Progenitor cell of endocrine pancreas (in vitro differentiated cells): ENCODE results near the gene C1orf174. TPM values are rescaled to one million over a fixed set of nuclear protein-coding genes. Genes with fewer than 3 reads are reported as not detected.

Experiments used
- DNase-seq: peaks from one replicate; pipeline ENCODE4 v3.0.0; 2021; ENCODE audit warnings: low spot score; ENCODE audit not compliant: unreplicated experiment
- H3K27ac Mint-ChIP-seq: 2 replicates; pipeline ENCODE4 v1.8.0; 2021; ENCODE audit warnings: mild to moderate bottlenecking, moderate library complexity, mixed read lengths
- H3K27me3 Mint-ChIP-seq: 2 replicates; pipeline ENCODE4 v1.8.0; 2021; ENCODE audit warnings: mixed read lengths
- H3K36me3 Mint-ChIP-seq: 2 replicates; pipeline ENCODE4 v1.8.0; 2022; ENCODE audit warnings: mixed read lengths; ENCODE audit not compliant: insufficient read depth
- H3K4me1 Mint-ChIP-seq: 2 replicates; pipeline ENCODE4 v1.8.0; 2021; ENCODE audit warnings: low read depth, mixed read lengths
- H3K4me3 Mint-ChIP-seq: 2 replicates; pipeline ENCODE4 v1.8.0; 2021; ENCODE audit warnings: low read depth, mild to moderate bottlenecking, moderate library complexity, mixed read lengths
- H3K9me3 Mint-ChIP-seq: 2 replicates; pipeline ENCODE4 v1.8.0; 2021; ENCODE audit warnings: low read depth, mixed read lengths
- total RNA-seq: library from RNA; stranded (reverse); gene quantifications from 2 replicates; pipeline ENCODE4 v1.2.1, GENCODE V29; 2021
- TF ChIP-seq, protein P1 (sequence below): fragments of 200-600 bp; sonication (generic); IDR thresholded peaks from one replicate; pipeline ENCODE4 v1.5.0; 2021; ENCODE audit warnings: antibody characterized with exemption, mild to moderate bottlenecking; ENCODE audit not compliant: unreplicated experiment

C1orf174 gene
- total RNA-seq, 1 donor from 2014 or later = 26.9 TPM

DNA sequence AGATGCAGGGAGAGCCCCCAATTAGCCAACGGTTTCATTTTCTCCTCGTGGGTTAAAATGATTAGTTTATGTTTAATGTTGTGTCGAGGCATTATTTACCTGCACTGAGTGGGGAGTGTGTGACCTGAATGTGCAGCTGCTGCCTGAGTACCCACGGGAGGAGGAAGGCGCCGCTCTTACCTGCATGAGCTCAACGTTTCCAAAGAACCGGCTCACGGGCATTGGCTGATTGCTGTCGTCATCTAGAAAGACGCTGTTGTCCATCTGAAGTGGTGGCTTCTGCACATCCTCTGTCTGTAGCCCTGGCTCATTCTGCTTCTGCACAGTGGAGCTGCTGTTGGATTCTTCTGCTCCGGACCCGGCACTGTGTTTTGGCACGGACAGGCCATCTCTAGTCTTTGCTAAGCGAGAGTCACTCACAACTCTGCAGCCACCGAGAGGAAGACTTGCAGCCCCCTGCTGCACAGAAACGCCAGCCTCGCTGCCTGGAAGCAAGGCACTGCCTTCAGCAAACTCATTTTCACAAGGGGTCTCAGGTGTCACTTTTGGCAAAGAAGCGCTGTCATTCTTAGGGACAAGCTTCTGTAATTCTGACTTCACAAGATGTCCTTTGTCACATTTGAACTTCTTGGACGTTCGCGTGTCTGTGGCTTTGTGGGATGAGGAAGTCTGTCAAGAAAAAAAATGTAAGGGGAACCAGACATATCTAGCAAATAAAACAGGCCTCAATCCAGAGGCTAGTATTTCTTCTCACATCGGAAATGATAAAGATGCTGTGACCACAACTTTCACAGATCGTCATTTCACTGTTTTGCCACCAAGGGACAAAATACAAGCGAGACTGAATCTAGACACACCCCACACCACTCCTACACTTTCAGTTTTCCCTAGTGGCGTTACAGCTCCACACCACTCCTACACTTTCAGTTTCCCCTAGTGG is 9.4 kb downstream of the C1orf174 start:
- DNase-seq = no peak
- peaks cover 21% of the 10 kb centered on the region for H3K36me3 Mint-ChIP-seq
- no peak overlapping the region for H3K27ac Mint-ChIP-seq
- no peaks in the 10 kb centered on the region for H3K4me1 Mint-ChIP-seq
- no peak overlapping the region for H3K4me3 Mint-ChIP-seq
- H3K9me3 Mint-ChIP-seq = no peaks in the 10 kb centered on the region
- TF ChIP-seq, protein P1, sequence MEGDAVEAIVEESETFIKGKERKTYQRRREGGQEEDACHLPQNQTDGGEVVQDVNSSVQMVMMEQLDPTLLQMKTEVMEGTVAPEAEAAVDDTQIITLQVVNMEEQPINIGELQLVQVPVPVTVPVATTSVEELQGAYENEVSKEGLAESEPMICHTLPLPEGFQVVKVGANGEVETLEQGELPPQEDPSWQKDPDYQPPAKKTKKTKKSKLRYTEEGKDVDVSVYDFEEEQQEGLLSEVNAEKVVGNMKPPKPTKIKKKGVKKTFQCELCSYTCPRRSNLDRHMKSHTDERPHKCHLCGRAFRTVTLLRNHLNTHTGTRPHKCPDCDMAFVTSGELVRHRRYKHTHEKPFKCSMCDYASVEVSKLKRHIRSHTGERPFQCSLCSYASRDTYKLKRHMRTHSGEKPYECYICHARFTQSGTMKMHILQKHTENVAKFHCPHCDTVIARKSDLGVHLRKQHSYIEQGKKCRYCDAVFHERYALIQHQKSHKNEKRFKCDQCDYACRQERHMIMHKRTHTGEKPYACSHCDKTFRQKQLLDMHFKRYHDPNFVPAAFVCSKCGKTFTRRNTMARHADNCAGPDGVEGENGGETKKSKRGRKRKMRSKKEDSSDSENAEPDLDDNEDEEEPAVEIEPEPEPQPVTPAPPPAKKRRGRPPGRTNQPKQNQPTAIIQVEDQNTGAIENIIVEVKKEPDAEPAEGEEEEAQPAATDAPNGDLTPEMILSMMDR = no peak
- no peaks in the 10 kb centered on the region for H3K27me3 Mint-ChIP-seq

DNA sequence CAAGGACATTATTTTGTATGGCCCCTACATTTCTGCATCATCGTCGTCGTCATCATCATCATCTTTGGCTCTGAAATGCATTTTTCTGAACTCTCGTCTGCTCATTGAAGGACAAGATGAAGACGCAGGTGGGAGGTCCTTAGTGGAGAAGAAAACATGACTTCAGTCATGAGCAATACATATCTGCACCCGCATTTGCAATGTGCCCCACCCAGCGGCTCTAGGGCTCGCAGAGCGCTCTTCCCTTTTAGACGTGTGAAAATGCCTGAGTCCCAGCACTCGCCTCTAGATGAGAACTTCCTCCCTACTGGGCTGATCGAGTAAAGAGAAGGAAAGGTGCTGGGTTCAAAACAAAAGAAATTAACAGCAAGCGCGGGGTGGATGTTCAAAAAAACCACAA is 10.1 kb downstream of the C1orf174 start:
- Mint-ChIP-seq H3K27me3 (no peaks in the 10 kb centered on the region), H3K4me1 (no peaks in the 10 kb centered on the region), H3K9me3 (no peaks in the 10 kb centered on the region), H3K27ac (no peak overlapping the region), H3K36me3 (peaks cover 22% of the 10 kb centered on the region), H3K4me3 (no peak overlapping the region)
- TF ChIP-seq, protein P1 = no peak
- DNase-seq = no peak

DNA sequence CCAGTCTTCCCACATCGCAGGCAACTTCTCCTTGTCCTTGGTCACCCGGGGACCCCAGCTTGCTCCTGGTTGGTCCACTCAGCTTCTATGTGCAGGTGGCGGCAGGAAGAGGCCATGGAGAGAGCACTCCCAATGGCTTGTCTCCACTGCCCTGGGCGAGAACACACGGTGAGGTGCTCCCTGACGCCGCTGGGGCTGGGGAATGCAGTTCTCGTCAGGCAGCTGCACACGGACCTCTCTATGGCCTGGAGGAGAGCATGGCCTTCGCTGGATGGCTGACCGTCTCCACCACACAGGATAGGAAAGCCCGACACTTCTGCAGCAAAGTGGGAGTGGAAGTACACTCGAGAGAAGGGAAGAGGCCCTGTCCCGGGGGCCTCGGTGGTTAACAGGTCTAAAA is 11.8 kb downstream of the C1orf174 start:
- peaks cover 27% of the 10 kb centered on the region for H3K36me3 Mint-ChIP-seq
- no peaks in the 10 kb centered on the region for H3K9me3 Mint-ChIP-seq
- H3K4me3 Mint-ChIP-seq = no peak overlapping the region
- TF ChIP-seq, protein P1 = no peak
- H3K4me1 Mint-ChIP-seq = no peaks in the 10 kb centered on the region
- DNase-seq = no peak
- no peaks in the 10 kb centered on the region for H3K27me3 Mint-ChIP-seq
- no peak overlapping the region for H3K27ac Mint-ChIP-seq

DNA sequence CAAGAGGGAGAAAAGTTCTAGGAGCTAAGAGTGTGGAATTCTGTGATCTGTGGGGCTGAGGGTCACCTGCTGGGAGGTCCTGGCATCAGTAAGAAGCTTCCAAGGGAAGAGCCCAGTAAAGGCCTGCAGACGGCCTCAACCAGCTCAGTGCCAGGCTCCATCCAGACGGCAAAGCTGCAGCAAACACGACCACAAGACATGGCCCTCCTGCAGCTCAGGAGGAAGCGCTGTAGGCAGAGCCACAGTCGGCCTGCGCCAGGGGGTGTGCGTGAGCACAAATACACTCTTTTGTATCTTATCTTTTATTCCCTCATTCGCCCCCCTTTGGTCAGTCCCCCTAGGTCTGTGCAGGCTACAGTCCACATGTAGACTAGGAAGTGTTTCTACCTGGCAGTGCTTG is 13.4 kb downstream of the C1orf174 start:
- Mint-ChIP-seq H3K36me3 (peaks cover 25% of the 10 kb centered on the region), H3K27me3 (no peaks in the 10 kb centered on the region)

DNA sequence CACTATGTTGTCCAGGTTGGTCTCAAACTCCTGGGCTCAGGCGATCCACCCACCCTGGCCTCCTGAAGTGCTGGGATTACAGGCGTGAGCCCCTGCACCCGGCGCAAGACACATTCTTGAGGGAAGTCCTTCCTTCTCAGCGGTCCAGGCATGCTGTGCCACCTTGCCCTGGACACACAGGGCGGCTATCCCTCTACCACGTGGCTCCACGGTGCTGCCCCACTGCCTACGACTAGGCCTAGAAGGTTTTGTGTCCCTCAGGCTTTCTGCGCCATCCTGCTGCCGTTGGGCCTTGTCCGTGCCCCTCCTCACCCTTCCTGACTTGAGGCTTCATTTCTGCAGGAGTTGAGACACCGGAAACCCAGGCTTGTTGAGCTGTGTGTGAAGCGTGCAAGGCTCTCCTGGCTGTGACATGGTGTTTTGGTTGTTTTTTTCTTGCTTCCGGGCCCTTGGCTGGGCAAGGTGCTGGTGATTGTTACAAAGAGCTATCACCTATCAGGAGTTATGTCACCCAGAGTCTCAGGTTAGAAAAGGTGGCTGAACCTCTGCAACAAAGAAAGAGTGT is 13.9 kb downstream of the C1orf174 start:
- H3K4me3 Mint-ChIP-seq = no peak overlapping the region
- H3K36me3 Mint-ChIP-seq = peaks cover 25% of the 10 kb centered on the region
- no peaks in the 10 kb centered on the region for H3K9me3 Mint-ChIP-seq
- no peaks in the 10 kb centered on the region for H3K4me1 Mint-ChIP-seq
- H3K27ac Mint-ChIP-seq = no peak overlapping the region
- H3K27me3 Mint-ChIP-seq = no peaks in the 10 kb centered on the region
- TF ChIP-seq, protein P1 = no peak
- no peak for DNase-seq

More for the DNA sequence above, 13.4 kb downstream of the C1orf174 start:
- DNase-seq = no peak
- TF ChIP-seq, protein P1 = no peak
- H3K27ac Mint-ChIP-seq = no peak overlapping the region
- no peaks in the 10 kb centered on the region for H3K4me1 Mint-ChIP-seq
- no peaks in the 10 kb centered on the region for H3K9me3 Mint-ChIP-seq
- no peak overlapping the region for H3K4me3 Mint-ChIP-seq
